SK-N-SH (cell line): ENCODE data around the gene MCTP2. TPM values are rescaled to one million over a fixed set of nuclear protein-coding genes. Genes with fewer than 3 reads are reported as not detected.

ENCODE experiments used
- CTCF ChIA-PET: fragments of 300-600, 350-600 bp; formaldehyde crosslinking; extraction: SDS; loops from one replicate; lab custom pipeline; 2021; lab: Yijun Ruan, JAX
- POLR2A ChIA-PET: fragments of 350-600 bp; sonication (Branson Sonifier 250); formaldehyde crosslinking; extraction: SDS; loops from one replicate; lab custom pipeline; 2020; ENCODE audit warnings: antibody characterized with exemption, inconsistent platforms; lab: Yijun Ruan, JAX
- DNase-seq: peaks from one replicate; pipeline ENCODE4 v3.0.0; 2012
- H2AFZ ChIP-seq: fragments of 200-600 bp; sonication (generic); 2 replicates; pipeline ENCODE4 v1.8.1; 2016; ENCODE audit warnings: antibody characterized with exemption, mild to moderate bottlenecking, low read depth
- H3F3A ChIP-seq: fragments of 200-600 bp; sonication (generic); replicated peaks from 2 replicates; pipeline ENCODE3; 2016; ENCODE audit warnings: antibody characterized with exemption, mild to moderate bottlenecking; ENCODE audit not compliant: insufficient read depth
- H3K27ac ChIP-seq, 2 experiments: fragments of 200-500 bp in 1 of 2; fragments of 200-600 bp in 1 of 2; sonication (Bioruptor generic) in 1 of 2; sonication (generic), shearing (Covaris generic) in 1 of 2; 2 replicates each; pipeline versions ENCODE4 v1.5.1 to v1.6.1; 2014 to 2016; ENCODE audit warnings: low read depth in 2 of 2, inconsistent platforms in 1 of 2, low read length in 1 of 2, mild to moderate bottlenecking in 1 of 2, mixed read lengths in 1 of 2
- H3K27me3 ChIP-seq: fragments of 200-600 bp; sonication (generic), shearing (Covaris generic); 2 replicates; pipeline ENCODE4 v1.6.1; 2016; ENCODE audit warnings: mixed run types; ENCODE audit not compliant: insufficient read depth
- H3K36me3 ChIP-seq, 2 experiments: fragments of 200-500 bp in 1 of 2; fragments of 200-600 bp in 1 of 2; sonication (Bioruptor generic) in 1 of 2; sonication (generic) in 1 of 2; replicated peaks in 1 of 2; 2 replicates each; pipeline versions ENCODE3 to v1.5.1; 2014 to 2016; ENCODE audit warnings: low read length in 1 of 2, mild to moderate bottlenecking in 1 of 2; ENCODE audit not compliant: insufficient read depth in 2 of 2, control insufficient read depth in 1 of 2
- H3K4me1 ChIP-seq, 2 experiments: fragments of 200-500 bp in 1 of 2; fragments of 200-600 bp in 1 of 2; sonication (Bioruptor generic) in 1 of 2; sonication (generic), shearing (Covaris generic) in 1 of 2; 2 replicates each; pipeline versions ENCODE4 v1.5.1 to v1.6.1; 2014 to 2016; ENCODE audit warnings: low read depth in 1 of 2, low read length in 1 of 2, mixed run types in 1 of 2; ENCODE audit not compliant: insufficient read depth in 2 of 2, control insufficient read depth in 1 of 2
- H3K4me2 ChIP-seq: fragments of 200-600 bp; sonication (generic), shearing (Covaris generic); 2 replicates; pipeline ENCODE4 v1.6.1; 2017; ENCODE audit warnings: mixed run types
- H3K4me3 ChIP-seq, 2 experiments: fragments of 200-500 bp in 1 of 2; fragments of 200-600 bp in 1 of 2; sonication (Bioruptor generic) in 1 of 2; sonication (generic), shearing (Covaris generic) in 1 of 2; 2 replicates each; pipeline versions ENCODE4 v1.5.1 to v1.8.1; 2014 to 2016; ENCODE audit warnings: low read depth in 2 of 2, inconsistent platforms in 1 of 2, low read length in 1 of 2, mild to moderate bottlenecking in 1 of 2, mixed read lengths in 1 of 2, moderate library complexity in 1 of 2
- H3K79me2 ChIP-seq: fragments of 200-600 bp; sonication (generic); 2 replicates; pipeline ENCODE4 v1.8.1; 2017; ENCODE audit warnings: mild to moderate bottlenecking; ENCODE audit not compliant: insufficient read depth
- H3K9ac ChIP-seq: fragments of 200-600 bp; sonication (generic); 2 replicates; pipeline ENCODE4 v1.6.1; 2017; ENCODE audit warnings: mixed run types
- H3K9me2 ChIP-seq: fragments of 200-600 bp; sonication (generic); 2 replicates; pipeline ENCODE4 v1.6.1; 2017; ENCODE audit warnings: mixed run types
- H3K9me3 ChIP-seq: fragments of 200-600 bp; sonication (generic); 2 replicates; pipeline ENCODE4 v1.6.1; 2017; ENCODE audit warnings: mixed run types, mild to moderate bottlenecking, moderate library complexity
- H4K20me1 ChIP-seq: fragments of 200-600 bp; sonication (generic); 2 replicates; pipeline ENCODE4 v1.6.1; 2017; ENCODE audit warnings: mild to moderate bottlenecking, mixed run types; ENCODE audit not compliant: insufficient read depth
- CHD2 ChIP-seq: fragments of 150-350 bp; IDR thresholded peaks from 2 replicates; pipeline ENCODE4 v1.6.1; 2018; ENCODE audit warnings: low read length; ENCODE audit not compliant: partially characterized antibody
- JUND ChIP-seq: IDR thresholded peaks from 2 replicates; pipeline ENCODE4 v1.4.0; 2012
- NFIC ChIP-seq: IDR thresholded peaks from 2 replicates; pipeline ENCODE4 v1.4.0; 2012; ENCODE audit warnings: borderline replicate concordance
- RCOR1 ChIP-seq: fragments of 150-350 bp; IDR thresholded peaks from 2 replicates; pipeline ENCODE4 v1.6.1; 2017; ENCODE audit warnings: antibody characterized with exemption, low read length
- SMC3 ChIP-seq: IDR thresholded peaks from 2 replicates; pipeline ENCODE4 v1.6.1; 2012; ENCODE audit warnings: low read depth, low read length, improper control_type of control experiment
- TAF1 ChIP-seq: IDR thresholded peaks from 2 replicates; pipeline ENCODE4 v1.6.1; 2012; ENCODE audit warnings: low read depth, mild to moderate bottlenecking, low read length, moderate library complexity, borderline replicate concordance
- USF2 ChIP-seq: fragments of 150-350 bp; IDR thresholded peaks from 2 replicates; pipeline ENCODE4 v1.6.1; 2017; ENCODE audit warnings: antibody characterized with exemption, low read length, low read depth, borderline replicate concordance
- WGBS: methylation state at CpG from one replicate; pipeline ENCODE4 v1.1.6; 2017; ENCODE audit warnings: low lambda C conversion rate; 5-methylcytosine and 5-hydroxymethylcytosine counted together
- polyA plus RNA-seq, 3 experiments: library from polyadenylated mRNA; depleted of rRNA; stranded (reverse); fragments of >200 nt; gene quantifications; 2 replicates each; pipeline ENCODE4 v1.2.3, GENCODE V29; 2012
- TF ChIP-seq, protein P1 (sequence below): fragments of 150-350 bp; IDR thresholded peaks from 2 replicates; pipeline ENCODE4 v1.6.1; 2016; ENCODE audit warnings: mild to moderate bottlenecking, low read depth, low read length
- TF ChIP-seq, protein P2 (sequence below): IDR thresholded peaks from 2 replicates; pipeline ENCODE4; 2012
- TF ChIP-seq, protein P3 (sequence below): IDR thresholded peaks from 2 replicates; pipeline ENCODE4 v1.6.1; 2012; ENCODE audit warnings: mild to moderate bottlenecking, low read depth, low read length, moderate library complexity

Gene MCTP2
- polyA plus RNA-seq, 1 of the 3 experiments (the other 2 are of a cell fraction), result 0.26 TPM

GRCh38 chr15:94259863-94260262 lies 28.5 kb downstream of the MCTP2 start:
- no peaks in the 10 kb centered on the region for H3K36me3 ChIP-seq
- H3F3A ChIP-seq, result no peaks in the 10 kb centered on the region
- no peak overlapping the region for H2AFZ ChIP-seq
- TF ChIP-seq RCOR1, result no peak
- ChIA-PET CTCF (no interaction called here), POLR2A (no interaction called here)
- no peak for DNase-seq
- H3K79me2 ChIP-seq, result no peaks in the 10 kb centered on the region
- peaks cover 0 to 2% of the 10 kb centered on the region in 2 experiments; a peak in 1 of 4 replicates for H3K4me1 ChIP-seq
- no peaks in the 10 kb centered on the region for H3K27me3 ChIP-seq
- H3K9me3 ChIP-seq, result no peaks in the 10 kb centered on the region
- no peak overlapping the region for H3K27ac ChIP-seq
- H3K9ac ChIP-seq, result no peak overlapping the region
- no peaks in the 10 kb centered on the region for H4K20me1 ChIP-seq
- WGBS, result 39% methylated on average over 3 of the region's 3 CpGs
- no peaks in the 10 kb centered on the region for H3K9me2 ChIP-seq
- no peak overlapping the region for H3K4me3 ChIP-seq
- no peak overlapping the region for H3K4me2 ChIP-seq

GRCh38 chr15:94262201-94262600 lies 30.8 kb downstream of the MCTP2 start:
- TF ChIP-seq, protein P1, sequence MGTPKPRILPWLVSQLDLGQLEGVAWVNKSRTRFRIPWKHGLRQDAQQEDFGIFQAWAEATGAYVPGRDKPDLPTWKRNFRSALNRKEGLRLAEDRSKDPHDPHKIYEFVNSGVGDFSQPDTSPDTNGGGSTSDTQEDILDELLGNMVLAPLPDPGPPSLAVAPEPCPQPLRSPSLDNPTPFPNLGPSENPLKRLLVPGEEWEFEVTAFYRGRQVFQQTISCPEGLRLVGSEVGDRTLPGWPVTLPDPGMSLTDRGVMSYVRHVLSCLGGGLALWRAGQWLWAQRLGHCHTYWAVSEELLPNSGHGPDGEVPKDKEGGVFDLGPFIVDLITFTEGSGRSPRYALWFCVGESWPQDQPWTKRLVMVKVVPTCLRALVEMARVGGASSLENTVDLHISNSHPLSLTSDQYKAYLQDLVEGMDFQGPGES, result no peak
- DNase-seq, result no peak
- H3K4me3 ChIP-seq, result no peak overlapping the region
- H3K36me3 ChIP-seq, result no peaks in the 10 kb centered on the region
- no peak overlapping the region for H3K27ac ChIP-seq
- H3K79me2 ChIP-seq, result no peaks in the 10 kb centered on the region
- H3K9ac ChIP-seq, result no peak overlapping the region
- H3K9me2 ChIP-seq, result no peaks in the 10 kb centered on the region
- H3F3A ChIP-seq, result no peaks in the 10 kb centered on the region
- H3K9me3 ChIP-seq, result no peaks in the 10 kb centered on the region
- ChIA-PET CTCF (interaction anchor here (1.7 kb wide), 1 partner anchor 98 kb away, joined by 5 read pairs; no protein-coding TSS in a partner anchor), POLR2A (no interaction called here)
- H2AFZ ChIP-seq, result no peak overlapping the region
- 22% methylated on average over 1 of the region's 1 CpG for WGBS
- H3K4me1 ChIP-seq, result peaks cover 0 to 4% of the 10 kb centered on the region in 2 experiments; a peak in 1 of 4 replicates
- no peaks in the 10 kb centered on the region for H3K27me3 ChIP-seq
- no peaks in the 10 kb centered on the region for H4K20me1 ChIP-seq
- H3K4me2 ChIP-seq, result no peak overlapping the region

- H2AFZ ChIP-seq, result no peak overlapping the region
- no peaks in the 10 kb centered on the region for H3K36me3 ChIP-seq
- H3K79me2 ChIP-seq, result no peaks in the 10 kb centered on the region
- WGBS, result 58% methylated on average over 7 of the region's 7 CpGs
- H3K4me1 ChIP-seq, result peaks cover 0 to 4% of the 10 kb centered on the region in 2 experiments; a peak in 1 of 4 replicates
- peak overlapping the region in 1 of 2 experiments; percentile 47; a peak in 1 of 4 replicates for H3K27ac ChIP-seq
- POLR2A ChIA-PET, result no interaction called here
- H3K9ac ChIP-seq, result no peak overlapping the region
- no peak overlapping the region for H3K4me2 ChIP-seq
- no peaks in the 10 kb centered on the region for H4K20me1 ChIP-seq
- H3K9me3 ChIP-seq, result no peaks in the 10 kb centered on the region
- no peak for DNase-seq
- H3K4me3 ChIP-seq, result no peak overlapping the region
- CTCF ChIA-PET, result interaction anchor here (0.6 to 1.7 kb wide), 2 partner anchors 99 to 1259 kb away, joined by 3 to 5 read pairs; no protein-coding TSS in a partner anchor
- no peaks in the 10 kb centered on the region for H3F3A ChIP-seq
- no peaks in the 10 kb centered on the region for H3K9me2 ChIP-seq
- no peaks in the 10 kb centered on the region for H3K27me3 ChIP-seq
- TF ChIP-seq, protein P2, sequence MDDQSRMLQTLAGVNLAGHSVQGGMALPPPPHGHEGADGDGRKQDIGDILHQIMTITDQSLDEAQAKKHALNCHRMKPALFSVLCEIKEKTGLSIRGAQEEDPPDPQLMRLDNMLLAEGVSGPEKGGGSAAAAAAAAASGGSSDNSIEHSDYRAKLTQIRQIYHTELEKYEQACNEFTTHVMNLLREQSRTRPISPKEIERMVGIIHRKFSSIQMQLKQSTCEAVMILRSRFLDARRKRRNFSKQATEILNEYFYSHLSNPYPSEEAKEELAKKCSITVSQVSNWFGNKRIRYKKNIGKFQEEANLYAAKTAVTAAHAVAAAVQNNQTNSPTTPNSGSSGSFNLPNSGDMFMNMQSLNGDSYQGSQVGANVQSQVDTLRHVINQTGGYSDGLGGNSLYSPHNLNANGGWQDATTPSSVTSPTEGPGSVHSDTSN, result no peak
- TF ChIP-seq, protein P3, sequence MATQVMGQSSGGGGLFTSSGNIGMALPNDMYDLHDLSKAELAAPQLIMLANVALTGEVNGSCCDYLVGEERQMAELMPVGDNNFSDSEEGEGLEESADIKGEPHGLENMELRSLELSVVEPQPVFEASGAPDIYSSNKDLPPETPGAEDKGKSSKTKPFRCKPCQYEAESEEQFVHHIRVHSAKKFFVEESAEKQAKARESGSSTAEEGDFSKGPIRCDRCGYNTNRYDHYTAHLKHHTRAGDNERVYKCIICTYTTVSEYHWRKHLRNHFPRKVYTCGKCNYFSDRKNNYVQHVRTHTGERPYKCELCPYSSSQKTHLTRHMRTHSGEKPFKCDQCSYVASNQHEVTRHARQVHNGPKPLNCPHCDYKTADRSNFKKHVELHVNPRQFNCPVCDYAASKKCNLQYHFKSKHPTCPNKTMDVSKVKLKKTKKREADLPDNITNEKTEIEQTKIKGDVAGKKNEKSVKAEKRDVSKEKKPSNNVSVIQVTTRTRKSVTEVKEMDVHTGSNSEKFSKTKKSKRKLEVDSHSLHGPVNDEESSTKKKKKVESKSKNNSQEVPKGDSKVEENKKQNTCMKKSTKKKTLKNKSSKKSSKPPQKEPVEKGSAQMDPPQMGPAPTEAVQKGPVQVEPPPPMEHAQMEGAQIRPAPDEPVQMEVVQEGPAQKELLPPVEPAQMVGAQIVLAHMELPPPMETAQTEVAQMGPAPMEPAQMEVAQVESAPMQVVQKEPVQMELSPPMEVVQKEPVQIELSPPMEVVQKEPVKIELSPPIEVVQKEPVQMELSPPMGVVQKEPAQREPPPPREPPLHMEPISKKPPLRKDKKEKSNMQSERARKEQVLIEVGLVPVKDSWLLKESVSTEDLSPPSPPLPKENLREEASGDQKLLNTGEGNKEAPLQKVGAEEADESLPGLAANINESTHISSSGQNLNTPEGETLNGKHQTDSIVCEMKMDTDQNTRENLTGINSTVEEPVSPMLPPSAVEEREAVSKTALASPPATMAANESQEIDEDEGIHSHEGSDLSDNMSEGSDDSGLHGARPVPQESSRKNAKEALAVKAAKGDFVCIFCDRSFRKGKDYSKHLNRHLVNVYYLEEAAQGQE, result no peak
- TF ChIP-seq TAF1, result no peak
- TF ChIP-seq, protein P1, result no peak
- TF ChIP-seq JUND, result no peak
- TF ChIP-seq USF2, result no peak
- no peak for TF ChIP-seq SMC3
- no peak for TF ChIP-seq NFIC
- no peak for TF ChIP-seq CHD2
These were observed 32.2 kb downstream of the MCTP2 start for GRCh38 chr15:94263341-94264273.
